Daoy (cell line): ENCODE data around the gene TUBB6. TPM values are rescaled to one million over a fixed set of nuclear protein-coding genes. Genes with fewer than 3 reads are reported as not detected.

Experiments
- DNase-seq: peaks from one replicate; pipeline ENCODE4 v3.0.0-alpha.2; 2015; ENCODE audit warnings: low read depth
- total RNA-seq: library from RNA; depleted of rRNA; stranded (reverse); fragments of >200 nt; shearing (Covaris generic); gene quantifications from 2 replicates; pipeline ENCODE4 v1.2.3, GENCODE V29; 2014

Gene TUBB6
- total RNA-seq, 1 experiment from 2014 or later, result 231 TPM

GRCh38 chr18:12314591-12315305 is 6.7 kb downstream of the TUBB6 start:
- no peak for DNase-seq

GRCh38 chr18:12315490-12315889 is 7.4 kb downstream of the TUBB6 start:
- DNase-seq, result no peak

GRCh38 chr18:12315911-12316310 is 7.9 kb downstream of the TUBB6 start:
- DNase-seq, result no peak

- no peak for DNase-seq
Observed at GRCh38 chr18:12317664-12318333, 9.8 kb downstream of the TUBB6 start.

- no peak for DNase-seq
Observed at GRCh38 chr18:12318334-12318697, 10.3 kb downstream of the TUBB6 start.

GRCh38 chr18:12318857-12319256 is 10.8 kb downstream of the TUBB6 start:
- no peak for DNase-seq

GRCh38 chr18:12321333-12321732 is 13.3 kb downstream of the TUBB6 start:
- no peak for DNase-seq

GRCh38 chr18:12324991-12325725 is 17.1 kb downstream of the TUBB6 start:
- DNase-seq, result no peak

GRCh38 chr18:12325726-12326245 is 17.7 kb downstream of the TUBB6 start:
- no peak for DNase-seq

GRCh38 chr18:12326711-12327460 is 18.8 kb downstream of the TUBB6 start:
- no peak for DNase-seq

- DNase-seq, result peak; percentile 72
Observed at GRCh38 chr18:12327510-12328178, 19.6 kb downstream of the TUBB6 start.

- DNase-seq, result no peak
Observed at GRCh38 chr18:12328179-12328823, 20.3 kb downstream of the TUBB6 start.

GRCh38 chr18:12329125-12329698 is 21.2 kb downstream of the TUBB6 start:
- no peak for DNase-seq

GRCh38 chr18:12330766-12331165 is 22.7 kb downstream of the TUBB6 start:
- DNase-seq, result no peak

GRCh38 chr18:12333506-12334290 is 25.7 kb downstream of the TUBB6 start:
- no peak for DNase-seq

- DNase-seq, result no peak
Observed at GRCh38 chr18:12334366-12334808, 26.3 kb downstream of the TUBB6 start.

- no peak for DNase-seq
Observed at GRCh38 chr18:12334863-12335262, 26.8 kb downstream of the TUBB6 start.

- DNase-seq, result no peak
Observed at GRCh38 chr18:12335503-12335902, 27.5 kb downstream of the TUBB6 start.

GRCh38 chr18:12336171-12336613 is 28.2 kb downstream of the TUBB6 start:
- DNase-seq, result no peak
